Measurements from ENCODE around the gene JPH3.

The JPH3 gene

DNA sequence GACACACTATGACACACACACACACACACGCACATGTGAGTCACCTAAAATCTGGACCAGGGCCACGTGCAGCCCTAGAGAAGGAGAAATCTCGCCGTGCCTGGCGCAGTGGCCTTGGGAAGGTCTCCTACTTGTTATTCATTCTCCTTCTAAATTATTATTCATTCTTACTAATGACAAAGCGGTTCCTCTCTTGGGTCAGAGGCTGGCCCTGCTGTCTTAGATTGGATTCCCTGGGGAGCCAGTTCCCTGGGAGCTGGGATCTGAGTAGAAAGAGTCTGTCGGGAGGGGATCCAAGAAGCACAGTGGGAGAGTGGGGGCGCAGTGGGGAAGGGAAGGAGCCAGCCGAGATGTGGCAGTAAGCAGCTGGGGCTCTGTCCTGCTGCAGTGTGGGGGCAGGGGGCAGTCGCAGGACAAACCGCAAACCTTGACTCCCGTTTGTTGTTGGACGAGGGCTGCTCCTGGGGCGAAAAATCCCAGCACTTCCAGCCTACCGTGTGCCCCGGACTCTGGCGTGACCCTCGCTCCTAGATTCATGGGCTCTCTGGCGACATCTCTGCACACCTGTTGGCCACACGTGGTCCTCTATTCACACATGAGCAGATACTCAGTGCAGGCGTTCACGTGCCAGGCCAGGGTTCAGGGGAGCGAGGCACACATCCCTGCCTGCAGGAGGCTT, 18.7 kb upstream of the JPH3 start:
- Mint-ChIP-seq H3K27ac (no peak overlapping the region), H3K4me1 (no peaks in the 10 kb centered on the region), H3K9me3 (no peaks in the 10 kb centered on the region), H3K27me3 (peaks cover 92% of the 10 kb centered on the region), H3K4me3 (no peak overlapping the region), H3K36me3 (no peaks in the 10 kb centered on the region)
- no peak for ATAC-seq

DNA sequence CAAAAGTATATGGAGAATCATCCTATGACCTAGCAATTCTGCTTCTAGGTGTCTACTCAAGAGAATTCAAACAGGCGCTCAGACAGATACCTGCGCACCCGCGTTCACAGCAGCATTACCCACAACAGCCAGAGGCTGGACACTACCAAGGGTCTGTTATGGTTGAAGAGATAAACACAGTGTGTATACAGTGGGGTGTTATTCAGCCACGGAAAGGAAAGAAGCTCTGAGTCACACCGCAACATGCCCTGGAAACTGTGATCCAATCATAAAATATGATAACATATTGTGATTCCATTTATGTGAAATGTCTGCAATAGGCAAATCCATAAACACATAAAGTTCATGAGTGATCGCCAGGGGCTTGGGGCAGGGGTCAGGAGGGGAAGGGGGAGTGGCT, 18.0 kb upstream of the JPH3 start:
- no peak for ATAC-seq
- H3K27me3 Mint-ChIP-seq, result peaks cover 92% of the 10 kb centered on the region
- H3K9me3 Mint-ChIP-seq, result no peaks in the 10 kb centered on the region
- no peak overlapping the region for H3K27ac Mint-ChIP-seq
- H3K4me3 Mint-ChIP-seq, result no peak overlapping the region
- H3K36me3 Mint-ChIP-seq, result no peaks in the 10 kb centered on the region
- no peaks in the 10 kb centered on the region for H3K4me1 Mint-ChIP-seq

- no peaks in the 10 kb centered on the region for H3K4me1 Mint-ChIP-seq
- H3K9me3 Mint-ChIP-seq, result no peaks in the 10 kb centered on the region
- ATAC-seq, result no peak
- H3K27me3 Mint-ChIP-seq, result peaks cover 92% of the 10 kb centered on the region
- H3K27ac Mint-ChIP-seq, result no peak overlapping the region
- H3K4me3 Mint-ChIP-seq, result no peak overlapping the region
- no peaks in the 10 kb centered on the region for H3K36me3 Mint-ChIP-seq
Measured at GRCh38 chr16:87584975-87585374, 17.3 kb upstream of the JPH3 start.

GRCh38 chr16:87585442-87586200, 16.7 kb upstream of the JPH3 start:
- Mint-ChIP-seq H3K27me3 (peaks cover 91% of the 10 kb centered on the region), H3K36me3 (no peaks in the 10 kb centered on the region), H3K4me1 (no peaks in the 10 kb centered on the region), H3K9me3 (no peaks in the 10 kb centered on the region), H3K27ac (no peak overlapping the region), H3K4me3 (no peak overlapping the region)
- ATAC-seq, result no peak

DNA sequence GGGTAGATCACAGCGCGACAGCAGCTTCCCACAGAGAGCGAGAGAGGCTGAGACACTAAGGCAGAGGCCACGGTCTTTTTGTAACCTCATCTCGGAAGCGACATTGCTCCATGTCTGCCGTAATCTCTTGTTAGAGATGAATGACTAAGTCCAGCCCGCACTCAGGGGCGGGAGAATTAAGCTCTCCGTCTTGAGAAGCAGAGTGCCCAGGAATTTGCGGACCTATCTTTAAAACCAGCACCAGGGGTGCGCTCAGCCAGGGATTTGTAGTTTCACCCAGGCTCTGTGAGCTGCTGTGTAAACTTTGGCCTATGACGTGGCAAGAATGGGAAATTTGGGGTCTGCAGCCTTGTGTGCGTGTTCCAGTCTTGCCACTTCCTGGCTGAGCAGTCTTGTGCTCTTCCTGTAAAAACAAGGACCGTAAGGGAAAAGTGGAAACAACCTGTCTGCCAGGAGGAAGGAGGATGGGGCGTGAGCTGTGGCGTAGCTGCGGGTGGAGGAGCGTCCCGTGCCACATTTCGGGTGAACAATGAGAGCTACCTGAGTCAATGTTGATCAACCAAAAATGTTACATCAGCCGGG, 16.0 kb upstream of the JPH3 start:
- no peak for ATAC-seq
- H3K27ac Mint-ChIP-seq, result no peak overlapping the region
- H3K9me3 Mint-ChIP-seq, result no peaks in the 10 kb centered on the region
- no peaks in the 10 kb centered on the region for H3K4me1 Mint-ChIP-seq
- peaks cover 91% of the 10 kb centered on the region for H3K27me3 Mint-ChIP-seq
- H3K36me3 Mint-ChIP-seq, result no peaks in the 10 kb centered on the region
- H3K4me3 Mint-ChIP-seq, result no peak overlapping the region

DNA sequence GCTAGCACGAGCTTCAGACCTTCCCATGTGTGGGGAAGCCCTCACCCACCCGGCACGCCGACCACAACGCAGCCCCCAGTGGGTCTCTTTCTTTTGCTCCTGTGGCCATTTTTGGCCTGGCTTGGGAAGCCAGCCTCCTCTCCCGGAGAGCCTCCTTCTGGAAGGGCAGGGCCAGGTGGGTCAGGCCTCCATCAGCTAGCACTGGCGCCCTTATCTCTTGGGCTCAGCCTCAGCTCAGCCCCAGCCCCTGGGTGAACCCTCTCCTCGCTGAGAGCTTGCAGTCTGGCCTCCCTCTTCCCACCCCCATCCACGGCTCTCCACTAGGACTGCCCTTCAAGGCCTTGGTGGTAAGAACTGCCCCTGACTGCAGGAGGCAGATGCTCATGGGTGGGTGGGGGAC, 14.7 kb upstream of the JPH3 start:
- no peak overlapping the region for H3K4me3 Mint-ChIP-seq
- H3K27me3 Mint-ChIP-seq, result peaks cover 87% of the 10 kb centered on the region
- H3K27ac Mint-ChIP-seq, result no peak overlapping the region

DNA sequence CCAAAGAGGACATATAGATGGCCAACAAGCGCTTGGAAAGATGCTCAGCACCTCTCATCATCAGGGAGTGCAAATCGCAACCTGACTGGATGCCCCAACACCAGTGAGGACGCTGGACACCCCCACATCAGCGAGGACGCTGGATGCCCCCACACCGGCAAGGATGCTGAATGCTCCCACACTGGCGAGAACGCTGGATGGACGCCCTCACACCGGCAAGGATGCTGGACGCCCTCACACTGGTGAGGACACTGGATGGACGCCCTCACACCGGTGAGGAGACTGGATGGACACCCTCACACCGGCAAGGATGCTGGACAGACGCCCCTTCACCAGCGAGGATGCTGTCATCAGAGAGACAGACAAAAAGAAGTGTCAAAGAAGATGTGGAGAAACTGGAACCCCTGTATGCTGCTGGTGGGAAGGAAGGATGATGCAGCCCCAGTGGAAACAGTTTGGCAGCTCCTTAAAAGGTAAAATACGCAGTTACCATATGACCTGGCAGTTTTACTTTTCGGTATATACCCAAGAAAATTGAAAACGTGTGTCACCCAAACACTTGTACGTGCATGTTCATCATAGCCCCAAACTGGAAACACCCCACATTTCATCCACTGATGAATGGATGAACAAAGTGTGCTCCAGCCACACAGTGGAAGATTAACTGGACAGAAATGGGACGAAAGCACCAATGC, 10.1 kb upstream of the JPH3 start:
- ATAC-seq, result no peak
- Mint-ChIP-seq H3K9me3 (no peaks in the 10 kb centered on the region), H3K4me1 (no peaks in the 10 kb centered on the region), H3K4me3 (no peak overlapping the region), H3K36me3 (no peaks in the 10 kb centered on the region), H3K27ac (no peak overlapping the region), H3K27me3 (peaks cover 62% of the 10 kb centered on the region)

More for the DNA sequence above, 14.7 kb upstream of the JPH3 start:
- Mint-ChIP-seq H3K9me3 (no peaks in the 10 kb centered on the region), H3K4me1 (no peaks in the 10 kb centered on the region), H3K36me3 (no peaks in the 10 kb centered on the region)
- no peak for ATAC-seq

GRCh38 chr16:87593710-87594258, 8.5 kb upstream of the JPH3 start:
- H3K4me3 Mint-ChIP-seq, result no peak overlapping the region
- no peaks in the 10 kb centered on the region for H3K9me3 Mint-ChIP-seq
- H3K36me3 Mint-ChIP-seq, result no peaks in the 10 kb centered on the region
- no peak for ATAC-seq
- no peaks in the 10 kb centered on the region for H3K4me1 Mint-ChIP-seq
- peaks cover 47% of the 10 kb centered on the region for H3K27me3 Mint-ChIP-seq
- no peak overlapping the region for H3K27ac Mint-ChIP-seq

DNA sequence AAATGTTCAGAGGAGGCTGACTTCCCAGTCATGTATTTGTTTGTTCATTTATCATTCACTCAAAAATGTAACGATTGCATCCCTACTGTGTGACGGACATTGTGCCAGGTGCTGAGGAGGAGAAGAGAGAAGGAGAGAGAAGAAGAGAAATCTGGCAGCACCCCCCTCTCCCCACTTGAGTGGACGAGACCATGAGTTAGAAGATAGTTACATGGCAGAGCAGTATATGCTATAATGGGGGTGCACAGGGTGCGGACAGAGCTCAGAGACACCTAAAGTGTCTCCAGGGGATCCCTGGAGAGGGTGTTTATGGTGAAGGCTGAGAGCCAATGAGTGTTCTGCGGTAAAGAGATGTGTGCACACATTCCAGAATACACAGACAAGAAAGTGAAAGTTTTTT, 6.6 kb upstream of the JPH3 start:
- Mint-ChIP-seq H3K27me3 (peaks cover 47% of the 10 kb centered on the region), H3K27ac (no peak overlapping the region), H3K36me3 (no peaks in the 10 kb centered on the region), H3K4me1 (no peaks in the 10 kb centered on the region), H3K9me3 (peaks cover 3% of the 10 kb centered on the region), H3K4me3 (no peak overlapping the region)
- ATAC-seq, result no peak

DNA sequence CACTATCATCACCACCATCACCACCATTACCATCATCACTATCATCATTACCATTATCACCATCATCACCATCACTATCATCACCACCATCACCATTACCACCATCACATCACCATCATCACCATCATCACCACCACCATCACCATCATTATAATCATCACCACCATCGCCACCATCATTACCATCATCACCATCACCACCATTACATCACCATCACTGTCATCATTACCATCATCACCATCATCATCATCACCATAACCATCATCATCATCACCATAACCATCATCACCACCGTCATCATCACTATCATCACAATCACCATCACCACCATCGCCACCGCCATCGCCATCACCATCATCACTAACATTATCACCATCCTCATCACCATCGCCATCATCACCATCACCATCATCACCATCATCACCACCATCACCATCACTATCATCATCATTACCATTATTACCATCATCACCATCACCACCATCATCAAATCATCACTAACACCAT, 4.9 kb upstream of the JPH3 start:
- no peak for ATAC-seq
- Mint-ChIP-seq H3K27ac (no peak overlapping the region), H3K27me3 (peaks cover 38% of the 10 kb centered on the region), H3K36me3 (no peaks in the 10 kb centered on the region), H3K4me3 (no peak overlapping the region), H3K4me1 (no peaks in the 10 kb centered on the region), H3K9me3 (peaks cover 3% of the 10 kb centered on the region)

GRCh38 chr16:87598431-87598830, 3.9 kb upstream of the JPH3 start:
- Mint-ChIP-seq H3K27me3 (peaks cover 45% of the 10 kb centered on the region), H3K27ac (no peak overlapping the region), H3K9me3 (peaks cover 3% of the 10 kb centered on the region), H3K4me3 (no peak overlapping the region), H3K36me3 (no peaks in the 10 kb centered on the region), H3K4me1 (peaks cover 6% of the 10 kb centered on the region)
- no peak for ATAC-seq

- Mint-ChIP-seq H3K9me3 (peaks cover 3% of the 10 kb centered on the region), H3K4me3 (no peak overlapping the region), H3K36me3 (no peaks in the 10 kb centered on the region), H3K27ac (no peak overlapping the region), H3K27me3 (peaks cover 47% of the 10 kb centered on the region), H3K4me1 (peaks cover 12% of the 10 kb centered on the region)
- ATAC-seq, result no peak
Measured at GRCh38 chr16:87600246-87600645, 2.1 kb upstream of the JPH3 start.

- no peak overlapping the region for H3K4me3 Mint-ChIP-seq
- ATAC-seq, result no peak
- H3K27me3 Mint-ChIP-seq, result peaks cover 54% of the 10 kb centered on the region
Measured at GRCh38 chr16:87601401-87601981, 817 bp upstream of the JPH3 start.

DNA sequence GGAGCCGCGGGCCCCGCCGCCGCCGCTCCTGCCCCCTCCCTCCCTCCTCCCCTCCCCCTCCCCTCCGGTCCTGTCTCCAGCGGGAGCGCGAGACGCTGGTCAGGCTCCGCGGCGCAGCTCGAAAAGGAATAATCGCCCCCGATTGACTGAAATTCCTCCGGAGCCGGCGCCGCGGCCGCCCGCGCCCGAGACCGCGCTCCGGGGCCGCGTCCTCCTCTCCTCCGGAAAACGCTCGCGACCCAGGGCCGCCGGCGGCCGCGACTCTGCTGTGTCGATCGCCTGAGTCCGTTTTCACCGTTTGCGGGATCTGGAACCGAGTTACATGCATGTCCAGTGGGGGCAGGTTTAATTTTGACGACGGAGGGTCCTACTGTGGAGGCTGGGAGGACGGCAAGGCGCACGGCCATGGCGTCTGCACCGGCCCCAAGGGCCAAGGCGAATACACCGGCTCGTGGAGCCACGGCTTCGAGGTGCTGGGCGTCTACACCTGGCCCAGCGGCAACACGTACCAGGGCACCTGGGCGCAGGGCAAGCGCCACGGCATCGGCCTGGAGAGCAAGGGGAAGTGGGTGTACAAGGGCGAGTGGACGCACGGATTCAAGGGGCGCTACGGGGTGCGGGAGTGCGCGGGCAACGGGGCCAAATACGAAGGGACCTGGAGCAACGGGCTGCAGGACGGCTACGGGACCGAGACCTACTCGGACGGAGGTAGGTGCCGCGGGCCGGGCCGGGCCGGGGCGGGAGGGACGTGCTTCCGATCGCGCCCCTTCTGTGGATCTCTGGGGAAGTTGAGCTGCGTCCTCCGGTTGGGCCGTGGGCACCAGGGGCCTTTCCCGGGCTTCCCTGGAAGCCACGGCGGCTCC, 744 bp downstream of the JPH3 start:
- Mint-ChIP-seq H3K4me1 (peaks cover 12% of the 10 kb centered on the region), H3K27me3 (peaks cover 70% of the 10 kb centered on the region), H3K4me3 (peak overlapping the region; percentile 46), H3K36me3 (no peaks in the 10 kb centered on the region), H3K27ac (no peak overlapping the region), H3K9me3 (peaks cover 3% of the 10 kb centered on the region)
- no peak for ATAC-seq

More at GRCh38 chr16:87601401-87601981, 817 bp upstream of the JPH3 start:
- Mint-ChIP-seq H3K36me3 (no peaks in the 10 kb centered on the region), H3K9me3 (peaks cover 3% of the 10 kb centered on the region), H3K4me1 (peaks cover 12% of the 10 kb centered on the region), H3K27ac (no peak overlapping the region)

All from stimulated activated memory B cell treated with anti-CD40 and anti-IgM and Interleukin-4, amounts not matched to agents 10 μg/mL and 1 μg/mL and 100 μg/mL, for 72 hours (primary cell).